GM21423 (cell line): ENCODE measurements around the gene FRG2C.
"Not testable (repeated sequence)": the region's sequence is repeated elsewhere in the genome, so short reads cannot be mapped to it uniquely, and the experiment has no call there.

ENCODE experiments used
- ATAC-seq: cut with Tn5 transposase; IDR thresholded peaks from one replicate; pipeline ENCODE4 v1.9.1; 2021; ENCODE audit warnings: mild to moderate bottlenecking, moderate library complexity; ENCODE audit not compliant: unreplicated experiment

Gene FRG2C

DNA sequence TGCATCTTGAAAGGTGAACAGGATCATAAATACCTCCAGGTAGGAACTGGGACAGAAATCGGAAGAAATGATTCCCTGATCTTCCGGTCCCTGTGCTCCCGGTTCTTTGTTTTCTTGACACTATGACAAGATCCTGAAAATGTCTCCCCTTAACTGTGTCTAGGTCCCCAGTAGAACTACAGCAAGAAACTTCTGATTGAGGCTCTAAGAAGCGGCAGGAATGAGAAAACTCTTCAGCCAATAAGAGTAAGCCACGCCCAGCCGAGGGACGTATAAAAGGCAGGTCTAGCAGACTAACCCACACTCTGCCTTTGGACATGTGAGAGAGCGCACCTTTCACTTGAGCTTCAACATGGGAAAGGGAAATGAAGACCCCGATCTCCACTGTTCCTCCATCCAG is at the start of gene FRG2C:
Gene FRG2C (plus strand): TSS at position 301 of the 400 bp plus-strand sequence. CDS start 52 bp downstream, at position 353.
- not testable (repeated sequence) for ATAC-seq

- ATAC-seq: not testable (repeated sequence)
Observed at GRCh38 chr3:75618666-75619305, 45.3 kb upstream of the FRG2C start.

GRCh38 chr3:75619481-75620031 is 44.6 kb upstream of the FRG2C start:
- not testable (repeated sequence) for ATAC-seq

DNA sequence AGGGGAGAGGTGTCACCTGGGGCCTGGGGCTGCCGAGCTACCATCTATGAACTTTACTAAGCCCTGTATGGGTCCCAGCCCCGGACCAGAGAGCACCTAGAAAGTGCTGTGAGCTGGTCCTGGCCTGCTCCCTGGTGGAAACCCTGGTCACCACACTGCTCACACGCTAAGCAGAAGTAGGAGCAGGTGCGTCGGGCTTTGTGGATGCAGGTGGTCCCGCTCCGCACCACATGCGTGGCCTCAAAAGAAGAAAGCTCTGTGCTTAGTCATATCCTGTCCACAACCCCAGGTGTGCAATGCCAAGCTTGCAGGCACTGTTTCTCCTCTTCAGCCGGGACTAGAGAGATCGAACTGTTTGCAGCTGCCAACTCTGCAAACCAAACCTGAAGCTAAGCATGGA is 42.4 kb upstream of the FRG2C start:
- not testable (repeated sequence) for ATAC-seq

GRCh38 chr3:75623656-75624055 is 40.5 kb upstream of the FRG2C start:
- ATAC-seq: not testable (repeated sequence)

- not testable (repeated sequence) for ATAC-seq
Observed at GRCh38 chr3:75630887-75631535, 33.1 kb upstream of the FRG2C start.

DNA sequence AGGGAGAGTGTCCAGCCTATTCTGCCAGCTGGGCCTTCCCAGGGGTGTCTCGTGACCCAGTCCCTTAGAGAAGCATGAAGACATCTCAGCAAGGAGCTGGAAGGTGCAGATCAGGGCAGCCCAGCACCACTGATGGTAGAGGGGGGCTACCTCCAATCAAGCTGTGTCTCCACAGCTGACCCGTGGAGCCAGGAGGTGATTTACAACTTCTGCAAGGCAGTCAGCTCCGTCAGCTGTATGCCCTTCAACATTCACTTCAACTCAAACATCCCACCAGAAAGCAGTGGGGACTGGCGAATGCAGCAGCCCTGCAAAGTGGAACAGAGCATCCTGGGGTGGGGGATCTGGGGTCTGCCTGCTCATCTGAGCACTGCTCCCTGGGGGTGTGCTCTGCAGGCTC is 32.6 kb upstream of the FRG2C start:
- no peak for ATAC-seq

DNA sequence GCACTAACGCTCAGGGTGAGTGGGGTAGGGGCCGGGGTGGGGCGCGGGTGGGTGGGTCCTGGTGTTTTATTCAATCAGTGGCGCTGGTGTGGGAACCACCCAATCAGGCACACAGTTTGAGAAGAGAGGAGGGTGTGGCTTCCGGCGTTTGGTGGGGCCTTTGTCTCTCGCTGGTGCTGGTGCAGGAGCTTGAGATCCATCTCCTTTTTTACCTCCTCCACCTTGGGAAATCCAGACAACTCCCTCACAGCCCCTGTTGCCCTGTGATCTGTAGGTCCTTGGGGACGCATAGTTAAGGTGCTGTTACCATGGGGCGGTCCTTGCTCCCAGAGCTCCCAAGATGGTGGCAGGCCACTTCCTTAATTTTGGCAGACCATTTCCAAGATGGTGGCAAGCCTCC is 25.2 kb upstream of the FRG2C start:
- ATAC-seq: not testable (repeated sequence)

- ATAC-seq: not testable (repeated sequence)
Observed at GRCh38 chr3:75641107-75641517, 23.0 kb upstream of the FRG2C start.

- not testable (repeated sequence) for ATAC-seq
Observed at GRCh38 chr3:75643031-75643800, 20.9 kb upstream of the FRG2C start.

- ATAC-seq: not testable (repeated sequence)
Observed at GRCh38 chr3:75645548-75645947, 18.6 kb upstream of the FRG2C start.

DNA sequence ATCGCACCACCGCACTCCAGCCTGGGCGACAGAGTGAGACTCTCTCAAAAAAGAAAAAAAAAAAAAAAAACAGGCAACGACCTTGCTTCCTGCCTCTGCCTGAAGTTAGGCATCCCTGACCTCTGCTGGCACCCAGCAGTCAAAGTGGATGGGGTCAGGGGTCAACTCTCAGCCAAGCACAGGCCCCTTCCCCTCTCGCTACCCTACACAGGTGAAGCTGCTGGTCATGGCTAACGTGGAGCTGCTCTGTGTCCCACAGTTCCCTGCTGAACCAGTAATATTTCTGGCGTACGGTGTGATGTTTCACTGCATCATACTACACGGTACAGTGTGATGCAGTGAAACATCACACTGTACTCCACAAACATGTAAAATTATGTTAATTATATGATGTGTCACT is 13.9 kb upstream of the FRG2C start:
- ATAC-seq: no peak

- not testable (repeated sequence) for ATAC-seq
Observed at GRCh38 chr3:75655101-75655904, 8.8 kb upstream of the FRG2C start.

GRCh38 chr3:75655956-75656355 is 8.2 kb upstream of the FRG2C start:
- not testable (repeated sequence) for ATAC-seq

- ATAC-seq: not testable (repeated sequence)
Observed at GRCh38 chr3:75658411-75659107, 5.6 kb upstream of the FRG2C start.

DNA sequence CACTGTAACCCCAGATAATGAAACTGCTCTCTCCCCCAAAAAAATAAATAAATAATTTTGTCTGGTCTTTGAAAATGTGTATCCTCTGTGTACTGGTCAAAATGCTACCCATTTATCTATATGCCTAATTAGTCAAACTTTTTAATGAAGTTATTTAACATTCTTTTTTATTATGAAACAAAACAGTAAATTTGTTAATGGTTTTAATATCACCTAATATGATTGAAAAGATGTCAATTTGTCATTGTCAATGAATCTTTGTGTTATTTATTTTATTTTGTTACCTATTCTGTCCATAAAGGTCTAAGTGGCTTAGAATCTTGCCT is 5.1 kb upstream of the FRG2C start:
- not testable (repeated sequence) for ATAC-seq

DNA sequence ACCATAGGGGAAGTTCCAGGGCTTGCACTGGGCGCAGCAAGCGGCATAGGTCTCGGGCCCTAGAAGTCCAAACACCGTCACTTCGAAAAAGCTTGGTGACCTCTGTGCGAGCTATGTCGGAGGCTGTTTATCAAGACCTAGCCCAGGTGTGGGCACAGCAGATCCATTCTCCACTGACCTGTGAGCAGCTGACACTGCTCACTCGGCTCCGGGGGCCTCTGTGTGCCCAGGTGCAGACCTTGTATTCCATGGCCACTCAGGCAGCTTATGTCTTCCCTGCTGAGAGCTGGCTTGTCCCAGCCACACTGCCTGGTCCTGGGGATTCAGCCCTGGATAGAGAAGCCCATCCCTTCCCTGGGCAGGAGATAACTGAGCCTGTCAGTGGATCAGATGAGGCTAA is 1.5 kb downstream of the FRG2C start:
- ATAC-seq: not testable (repeated sequence)

GRCh38 chr3:75667757-75668701 is 3.9 kb downstream of the FRG2C start:
- not testable (repeated sequence) for ATAC-seq

- ATAC-seq: peak; percentile 53
Observed at GRCh38 chr3:75668759-75669347, 4.7 kb downstream of the FRG2C start.
